Caki2 (cell line): Measurements from ENCODE around the gene EP300. TPM values are rescaled to one million over a fixed set of nuclear protein-coding genes. Genes with fewer than 3 reads are reported as not detected.

Experiments used
- DNase-seq: peaks from one replicate; pipeline ENCODE4 v3.0.0-alpha.2; 2015; ENCODE audit warnings: low read depth
- in situ Hi-C: cut with HindIII; loops from 2 replicates; pipeline ENCODE4 v1.10.0; 2016; ENCODE audit warnings: low sequenced_read_pairs, low pct_unique_long_range_greater_than_20kb, mixed read lengths
- total RNA-seq: library from RNA; depleted of rRNA; stranded (reverse); fragments of >200 nt; shearing (Covaris generic); gene quantifications from 2 replicates; pipeline ENCODE4 v1.2.3, GENCODE V29; 2014; ENCODE audit warnings: low replicate concordance

EP300 gene
- total RNA-seq, 1 experiment from 2014 or later, result 12.7 TPM

- no peak for DNase-seq
- in situ Hi-C loops, result no loop called here
Measured at GRCh38 chr22:41181349-41182241, 89.2 kb downstream of the EP300 start.

DNA sequence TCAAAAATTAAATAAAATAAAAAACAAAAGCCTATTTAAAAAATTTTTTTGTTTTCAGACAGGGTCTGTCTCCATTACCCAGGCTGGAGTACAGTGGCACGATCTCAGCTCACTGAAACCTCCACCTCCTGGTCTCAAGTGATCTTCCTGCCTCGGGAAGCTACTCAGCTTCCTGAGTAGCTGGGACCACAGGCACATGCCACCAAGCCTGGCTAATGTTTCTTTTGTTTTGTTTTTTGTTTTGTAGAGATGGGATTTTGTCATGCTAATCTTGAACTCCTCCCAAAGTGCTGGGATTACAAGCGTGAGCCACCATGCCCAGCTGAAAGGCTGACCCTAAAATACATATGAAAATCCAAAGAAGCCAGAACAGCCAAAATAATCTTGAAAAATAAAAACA is 92.3 kb downstream of the EP300 start:
- DNase-seq, result no peak

GRCh38 chr22:41191467-41191866 is 99.1 kb downstream of the EP300 start:
- in situ Hi-C loops, result no loop called here
- no peak for DNase-seq

More for the DNA sequence above, 92.3 kb downstream of the EP300 start:
- in situ Hi-C loops, result no loop called here

GRCh38 chr22:41193829-41194228 is 101.4 kb downstream of the EP300 start:
- no peak for DNase-seq
- in situ Hi-C loops, result no loop called here

DNA sequence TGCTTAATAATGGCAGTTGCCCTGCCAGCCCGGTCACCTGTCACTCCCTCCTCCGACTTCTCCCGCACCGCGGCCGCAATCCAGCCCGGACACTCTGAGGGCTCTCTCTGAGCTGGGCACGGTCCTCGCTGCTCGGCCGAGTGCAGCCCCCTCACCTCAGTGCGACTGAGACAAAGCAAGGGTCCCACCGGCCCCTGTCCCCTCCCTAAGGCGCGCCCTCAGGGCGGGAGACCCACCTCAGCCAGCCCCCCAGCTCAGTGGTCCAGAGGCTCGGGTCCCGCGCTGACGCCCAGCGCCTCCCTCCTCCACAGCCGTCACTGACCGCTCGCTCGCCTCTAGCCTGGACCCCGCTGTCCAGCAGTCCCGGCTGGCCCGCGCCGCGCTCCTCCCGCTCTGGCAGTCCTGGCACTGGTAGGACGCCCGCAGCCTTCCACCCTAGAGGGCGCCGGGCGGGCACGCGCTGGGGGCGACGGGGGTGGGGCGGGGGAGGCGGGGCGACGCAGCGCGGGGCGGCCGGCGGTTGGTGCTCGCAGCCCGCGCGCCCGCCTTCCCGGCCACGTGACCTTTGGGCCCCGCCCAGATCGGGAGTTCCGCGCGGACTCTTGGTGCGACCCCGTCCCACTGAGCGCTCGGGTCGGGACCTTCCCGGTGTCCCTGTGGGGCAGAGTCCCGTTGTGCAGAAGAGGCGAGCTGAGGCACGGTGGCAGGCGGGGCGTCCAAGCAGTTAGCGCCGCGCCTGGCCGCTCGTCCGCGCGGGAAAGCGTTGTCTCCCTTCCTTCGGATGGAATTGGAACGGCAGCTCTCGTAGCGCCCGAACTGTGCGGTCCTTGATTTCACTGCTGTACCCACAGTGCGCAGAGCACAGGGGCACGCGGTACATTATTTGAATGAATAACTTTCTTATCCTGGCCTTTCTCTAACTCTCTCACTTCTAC is 104.9 kb downstream of the EP300 start:
- in situ Hi-C loops, result no loop called here
- DNase-seq, result peak; percentile 84

- peak; percentile 54 for DNase-seq
- in situ Hi-C loops, result no loop called here
Measured at GRCh38 chr22:41198027-41198580, 105.7 kb downstream of the EP300 start.

DNA sequence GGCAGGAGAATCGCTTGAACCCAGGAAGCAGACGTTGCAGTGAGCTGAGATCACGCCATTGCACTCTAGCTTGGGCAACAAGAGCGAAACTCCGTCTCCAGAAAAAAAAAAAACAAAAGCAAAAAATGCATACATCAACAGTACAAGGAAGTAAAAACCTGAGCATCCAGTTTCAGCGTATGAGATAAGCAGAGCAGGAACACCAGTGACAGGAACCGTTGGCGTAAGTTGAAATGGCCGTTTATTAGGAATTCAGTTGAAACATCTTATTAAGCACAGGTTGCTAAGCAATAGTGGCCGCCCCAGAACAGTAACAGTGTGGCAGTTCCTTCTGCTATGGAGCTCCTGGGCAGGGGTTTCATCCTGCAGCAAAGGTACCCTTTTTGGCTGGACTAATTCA is 108.7 kb downstream of the EP300 start:
- no peak for DNase-seq
- in situ Hi-C loops, result no loop called here

DNA sequence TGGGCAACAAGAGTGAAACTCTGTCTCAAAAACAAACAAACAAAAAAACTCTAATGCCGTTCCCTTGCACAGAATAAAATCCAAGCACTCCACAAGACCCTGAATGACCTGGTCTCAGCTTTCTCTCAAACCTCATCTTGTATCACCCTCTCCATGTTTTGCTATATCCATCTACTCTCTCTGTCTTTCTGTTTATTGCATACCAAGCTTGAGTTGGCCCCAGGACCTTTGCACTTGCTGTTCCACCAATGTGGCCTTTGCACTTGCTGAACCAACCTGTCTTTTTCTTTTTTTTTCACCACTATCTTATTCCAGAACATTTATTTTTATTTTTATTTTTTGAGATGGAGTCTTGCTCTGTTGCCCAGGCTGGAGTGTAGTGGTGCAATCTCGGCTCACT is 110.7 kb downstream of the EP300 start:
- in situ Hi-C loops, result no loop called here
- DNase-seq, result no peak

- in situ Hi-C loops, result no loop called here
- DNase-seq, result no peak
Measured at GRCh38 chr22:41204066-41204465, 111.7 kb downstream of the EP300 start.

GRCh38 chr22:41204992-41205900 is 112.9 kb downstream of the EP300 start, which contains the start of gene L3MBTL2:
Gene L3MBTL2 (plus strand): TSS chr22:41205312. CDS start chr22:41205363, 51 bp downstream.
- in situ Hi-C loops, result no loop called here
- DNase-seq, result peak; percentile 97

DNA sequence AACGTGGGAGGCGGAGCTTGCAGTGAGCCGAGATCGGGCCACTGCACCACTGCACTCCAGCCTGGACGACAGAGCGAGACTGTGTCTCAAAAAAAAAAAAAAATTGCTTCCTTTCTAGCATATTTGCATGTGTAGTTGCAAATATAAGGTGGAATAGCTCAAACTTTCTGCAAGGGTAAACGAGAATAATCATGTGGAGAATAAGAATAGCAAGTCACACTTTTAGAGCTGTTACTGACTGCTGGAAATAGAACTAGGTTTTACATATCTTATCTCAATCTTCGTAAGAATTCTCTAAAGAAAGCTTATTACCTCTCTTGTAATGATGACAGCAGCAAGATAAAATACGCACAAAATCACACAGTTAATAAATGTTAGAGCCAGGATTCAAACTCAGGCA is 114.3 kb downstream of the EP300 start:
- no peak for DNase-seq
- in situ Hi-C loops, result no loop called here

- no peak for DNase-seq
- in situ Hi-C loops, result no loop called here
Measured at GRCh38 chr22:41215409-41215808, 123.0 kb downstream of the EP300 start.

DNA sequence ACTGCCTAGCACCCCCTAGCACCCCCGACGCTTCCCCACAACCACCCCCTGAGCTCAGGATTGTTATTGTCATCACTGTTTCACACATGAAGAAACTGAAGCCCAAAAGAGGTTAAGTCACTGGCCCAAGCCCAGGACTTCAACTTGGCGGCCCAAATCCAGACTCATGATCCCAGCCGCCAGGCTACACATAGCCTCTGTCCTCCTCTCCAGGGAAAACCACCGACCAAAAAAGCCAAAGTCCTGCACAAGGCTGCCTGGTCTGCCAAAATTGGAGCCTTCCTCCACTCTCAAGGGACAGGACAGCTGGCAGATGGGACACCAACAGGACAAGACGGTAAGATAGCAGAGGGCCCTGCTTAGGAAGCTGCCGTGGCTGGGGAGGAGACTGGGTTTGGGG is 123.5 kb downstream of the EP300 start:
- in situ Hi-C loops, result no loop called here
- DNase-seq, result no peak

- DNase-seq, result no peak
- in situ Hi-C loops, result no loop called here
Measured at GRCh38 chr22:41216984-41217383, 124.6 kb downstream of the EP300 start.

GRCh38 chr22:41217553-41218157 is 125.3 kb downstream of the EP300 start:
- in situ Hi-C loops, result no loop called here
- peak; percentile 33 for DNase-seq

GRCh38 chr22:41222846-41223507 is 130.6 kb downstream of the EP300 start:
- in situ Hi-C loops, result no loop called here
- DNase-seq, result no peak

DNA sequence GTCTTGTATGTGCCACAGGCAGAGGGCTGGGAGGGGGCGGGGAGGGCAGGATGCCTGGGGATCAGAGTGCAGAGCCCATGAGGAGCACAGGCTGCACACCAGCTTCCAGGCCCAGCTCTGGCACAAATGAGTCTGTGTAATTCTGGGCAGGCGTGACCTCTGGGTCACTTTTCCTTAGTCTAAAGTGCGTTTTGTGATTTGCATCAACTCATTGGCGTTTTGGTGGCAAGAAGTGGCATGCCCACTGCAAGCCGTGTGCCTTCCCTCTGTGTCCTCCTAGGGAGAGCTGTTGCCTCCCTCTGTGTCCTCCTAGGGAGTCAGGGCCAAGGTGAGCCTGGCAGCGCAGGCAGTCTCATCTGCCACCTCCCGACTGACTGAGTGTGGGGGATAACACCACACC is 131.1 kb downstream of the EP300 start:
- in situ Hi-C loops, result no loop called here
- DNase-seq, result no peak
